Head of caudate nucleus (tissue), 42 donors: ENCODE measurements around the gene TGIF1.

ENCODE experiments used
- DNase-seq, 42 donors: peaks; one replicate each; pipeline versions ENCODE4 v3.0.0 to v3.0.0-alpha.2; 2020 to 2021; ENCODE audit warnings: mixed read lengths in 7 of 42
- intact Hi-C: fragments of 100-400 bp; cut with DNase I; formaldehyde crosslinking; loops from one replicate; pipeline ENCODE4 v1.15.0; 2022

TGIF1 gene

DNA sequence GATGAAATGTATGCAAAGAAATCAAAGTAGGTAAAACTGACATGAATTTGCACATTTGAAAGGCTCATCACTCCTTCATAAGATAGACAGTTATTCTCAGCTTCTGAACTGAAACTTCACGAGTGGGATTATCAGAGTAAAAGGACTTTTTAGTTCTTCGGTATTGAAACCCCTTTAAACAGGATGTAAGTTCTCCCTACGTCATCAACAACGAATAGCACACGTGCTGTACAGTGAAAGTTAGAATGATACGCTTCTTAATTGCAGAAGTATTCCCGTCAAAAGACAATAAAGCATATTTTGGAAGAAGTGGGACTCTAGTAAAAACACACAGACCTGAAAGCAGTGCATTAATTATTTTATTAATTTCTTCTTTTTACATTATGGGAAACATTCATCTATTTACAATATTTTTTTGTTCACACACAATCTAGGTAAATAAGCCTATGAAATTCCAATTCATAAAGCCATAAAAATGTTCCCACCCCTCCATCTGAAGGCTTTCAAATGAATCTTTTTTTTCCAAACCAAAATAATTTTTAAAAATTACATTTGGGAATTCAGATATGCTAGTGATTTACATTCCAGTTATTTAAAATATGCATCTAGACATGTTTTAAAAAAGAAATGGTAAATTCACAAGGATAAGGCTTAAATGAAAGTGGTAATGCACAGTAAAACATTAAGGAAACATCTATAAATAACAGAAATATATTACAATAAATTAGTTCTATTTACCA lies 45.9 kb downstream of the TGIF1 start:
- DNase-seq = no peak
- intact Hi-C loops = no loop called here

DNA sequence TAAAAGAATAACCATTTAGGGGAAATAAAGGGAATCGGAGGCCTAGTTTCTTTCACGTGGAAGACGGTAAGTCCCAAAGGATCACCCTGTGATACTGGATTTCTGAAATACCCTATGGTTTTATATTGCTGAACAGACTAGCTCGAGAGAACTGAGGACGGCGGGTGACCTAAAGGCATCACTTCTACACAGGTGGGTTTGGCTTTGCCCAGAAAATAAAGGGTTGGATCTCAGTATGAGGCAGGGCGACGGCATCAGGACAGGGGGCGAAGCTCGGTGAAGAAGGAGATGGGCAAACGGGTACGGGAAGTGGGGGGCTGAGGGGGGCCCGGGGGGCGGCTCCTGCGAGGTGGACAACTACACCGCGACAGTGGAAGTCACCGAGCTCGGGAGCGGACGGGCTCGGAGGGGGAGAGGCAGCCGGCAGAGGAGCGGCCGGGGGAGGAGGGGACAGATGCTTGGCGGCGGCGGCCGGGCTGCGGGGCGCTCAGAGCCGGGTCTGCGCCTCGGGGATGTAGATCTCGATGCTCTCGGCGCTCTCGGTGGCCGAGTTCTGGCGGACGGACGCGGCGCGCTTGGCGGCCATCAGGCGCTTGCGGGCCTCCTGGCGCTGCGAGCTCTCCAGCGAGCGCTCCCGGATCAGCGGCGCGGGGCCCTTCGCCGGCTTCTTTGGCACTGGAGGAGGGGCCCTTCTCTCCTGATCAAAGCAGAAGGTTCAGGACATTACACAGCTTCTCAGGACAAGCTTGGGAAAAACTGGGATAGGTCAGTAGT lies 48.9 kb downstream of the TGIF1 start:
- DNase-seq = peak in 38 of 42 donors; percentile 11 to 74 (median 42)
- intact Hi-C loops = no loop called here

GRCh38 chr18:3499501-3499900 lies 49.5 kb downstream of the TGIF1 start:
- peak in 3 of 42 donors; percentile 7 to 21 (median 12) for DNase-seq
- intact Hi-C loops = no loop called here

DNA sequence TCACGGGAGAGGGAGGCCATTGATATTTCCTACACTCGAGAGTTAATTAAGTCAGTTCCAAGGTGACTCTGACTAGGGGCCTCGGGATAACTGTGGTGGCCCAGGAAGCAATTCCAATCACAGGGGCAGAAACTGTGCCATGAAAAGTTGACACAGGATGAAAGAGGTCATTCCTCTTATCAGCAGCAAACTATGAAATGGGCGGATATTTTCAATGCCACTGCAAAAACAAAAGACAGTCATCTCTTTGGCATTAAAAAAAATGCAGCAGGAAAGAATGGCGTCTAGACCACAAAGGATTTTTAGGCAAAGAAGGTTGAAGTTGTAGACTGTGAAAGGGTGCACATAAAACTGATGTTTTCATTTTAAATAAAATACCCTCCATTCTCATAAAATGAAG lies 50.0 kb downstream of the TGIF1 start:
- no peak for DNase-seq
- intact Hi-C loops = no loop called here

DNA sequence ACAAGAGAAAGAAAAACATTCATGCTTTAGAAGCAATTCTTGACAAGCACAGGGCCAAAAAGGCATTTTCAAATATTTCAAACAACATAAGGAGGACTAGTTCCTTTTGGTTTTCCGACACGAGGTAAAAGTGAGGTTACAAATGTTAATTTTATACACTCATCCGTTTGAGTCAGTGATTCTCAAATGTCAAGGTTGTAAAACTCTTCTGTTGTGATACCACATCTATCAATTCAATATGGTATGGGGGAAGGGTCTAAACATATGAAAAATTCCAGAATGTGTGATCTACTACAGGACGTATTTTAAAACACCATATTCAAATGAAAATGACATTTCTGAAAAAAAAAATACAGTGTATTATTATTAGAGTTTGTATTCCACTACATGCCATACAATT lies 52.7 kb downstream of the TGIF1 start:
- intact Hi-C loops = no loop called here
- DNase-seq = no peak

- intact Hi-C loops = no loop called here
- no peak for DNase-seq
These were observed 54.7 kb downstream of the TGIF1 start for GRCh38 chr18:3504637-3505036.

- DNase-seq = peak in 1 of 42 donors; percentile 37
- intact Hi-C loops = no loop called here
These were observed 58.9 kb downstream of the TGIF1 start for GRCh38 chr18:3508576-3509549.
